Endothelial cell of umbilical vein (primary cell): ENCODE measurements around the gene CRY1. TPM values are rescaled to one million over a fixed set of nuclear protein-coding genes. Genes with fewer than 3 reads are reported as not detected.

Source experiments
- BruUV-seq: library from RNA; stranded (reverse); fragments of 400-500 nt; replicated peaks from 2 replicates; lab custom pipeline; 2021; lab: Mats Ljungman, UMichigan
- CTCF ChIA-PET: fragments of 300-600, 350-600 bp; sonication (Branson Sonifier 250); formaldehyde crosslinking; loops from one replicate; lab custom pipeline; 2021; ENCODE audit warnings: antibody characterized with exemption, inconsistent platforms; lab: Charles Lee
- POLR2A ChIA-PET: fragments of 300-600, 350-600 bp; sonication (Branson Sonifier 250); formaldehyde crosslinking; loops from one replicate; lab custom pipeline; 2021; ENCODE audit warnings: antibody characterized with exemption, inconsistent platforms; lab: Charles Lee
- DNase-seq: peaks from one replicate; pipeline ENCODE4 v3.0.0-alpha.2; 2011; ENCODE audit warnings: low read depth, low spot score
- FAIRE-seq: peaks from 2 replicates; lab custom pipeline; 2011; peaks lifted over from hg19 to GRCh38; lab: Jason Lieb, UNC
- H2AFZ ChIP-seq: 2 replicates; pipeline ENCODE4 v1.6.0; 2012; ENCODE audit warnings: low read depth, low read length, control low read depth, inconsistent platforms
- H3K27ac ChIP-seq: 2 replicates; pipeline ENCODE4 v1.5.1; 2011; ENCODE audit warnings: low read depth, mild to moderate bottlenecking, control low read depth, low read length, moderate library complexity; ENCODE audit not compliant: insufficient read depth
- H3K27me3 ChIP-seq, 2 experiments: 2 replicates each; pipeline versions ENCODE4 v1.6.0 to v1.6.1; 2011; ENCODE audit warnings: low read length in 2 of 2, mixed read lengths in 1 of 2; ENCODE audit not compliant: control insufficient read depth in 2 of 2, insufficient read depth in 2 of 2
- H3K36me3 ChIP-seq, 2 experiments: 2 replicates in 1 of 2; 3 replicates in 1 of 2; pipeline ENCODE4 v1.5.1; 2011; ENCODE audit warnings: low read length in 2 of 2, mild to moderate bottlenecking in 1 of 2, moderate library complexity in 1 of 2; ENCODE audit not compliant: control insufficient read depth in 2 of 2, insufficient read depth in 2 of 2; ENCODE audit errors: extremely low read depth in 1 of 2
- H3K4me1 ChIP-seq: 3 replicates; pipeline ENCODE4 v1.5.1; 2011; ENCODE audit warnings: mild to moderate bottlenecking, low read length; ENCODE audit not compliant: control insufficient read depth, insufficient read depth; ENCODE audit errors: extremely low read depth
- H3K4me2 ChIP-seq: 2 replicates; pipeline ENCODE4 v1.6.1; 2011; ENCODE audit warnings: low read length, control low read depth, mixed read lengths; ENCODE audit not compliant: insufficient read depth
- H3K4me3 ChIP-seq, 3 experiments: fragments of 200-600 bp in 1 of 3; sonication (generic), shearing (Covaris generic) in 1 of 3; replicated peaks in 1 of 3; 2 replicates each; pipeline ENCODE4 v1.5.1; 2011 to 2016; ENCODE audit warnings: control low read depth in 3 of 3, low read length in 3 of 3, mild to moderate bottlenecking in 2 of 3, inconsistent platforms in 1 of 3, low read depth in 1 of 3, moderate library complexity in 1 of 3; ENCODE audit not compliant: insufficient read depth in 1 of 3
- H3K79me2 ChIP-seq: 2 replicates; pipeline ENCODE4 v1.6.0; 2012; ENCODE audit warnings: low read length, inconsistent platforms; ENCODE audit not compliant: control insufficient read depth, insufficient read depth
- H3K9ac ChIP-seq: replicated peaks from 2 replicates; pipeline ENCODE3; 2011; ENCODE audit warnings: low read length, control low read depth; ENCODE audit not compliant: insufficient read depth; ENCODE audit errors: extremely low read depth
- H3K9me1 ChIP-seq: replicated peaks from 3 replicates; pipeline ENCODE4 v1.6.0; 2011; ENCODE audit warnings: mild to moderate bottlenecking, low read length; ENCODE audit not compliant: control insufficient read depth, insufficient read depth; ENCODE audit errors: extremely low read depth
- H3K9me3 ChIP-seq: replicated peaks from 2 replicates; pipeline ENCODE4 v1.5.1; 2012; ENCODE audit warnings: low read length, inconsistent platforms; ENCODE audit not compliant: control insufficient read depth, insufficient read depth
- H4K20me1 ChIP-seq: replicated peaks from 2 replicates; pipeline ENCODE3; 2011; ENCODE audit warnings: mild to moderate bottlenecking, low read length; ENCODE audit not compliant: control insufficient read depth, insufficient read depth; ENCODE audit errors: extremely low read depth
- CTCF ChIP-seq, 2 donors: IDR thresholded peaks; 1 replicate in 1 of 2; 2 replicates in 1 of 2; pipeline ENCODE4 v1.5.1; 2011; ENCODE audit warnings: low read length in 2 of 2, mild to moderate bottlenecking in 2 of 2, moderate library complexity in 2 of 2, control low read depth in 1 of 2, inconsistent platforms in 1 of 2, low read depth in 1 of 2; ENCODE audit not compliant: insufficient read depth in 1 of 2; ENCODE audit errors: extremely low read depth in 1 of 2
- EZH2 ChIP-seq: IDR thresholded peaks from 2 replicates; pipeline ENCODE4 v1.6.1; 2012; ENCODE audit warnings: borderline replicate concordance, low read depth, mild to moderate bottlenecking, moderate library complexity, low read length, inconsistent platforms; ENCODE audit not compliant: severe bottlenecking
- FOS ChIP-seq: IDR thresholded peaks from 2 replicates; pipeline ENCODE4 v1.6.1; 2011; ENCODE audit warnings: mild to moderate bottlenecking, low read length, moderate library complexity, borderline replicate concordance; ENCODE audit not compliant: insufficient read depth
- GATA2 ChIP-seq: IDR thresholded peaks from 2 replicates; pipeline ENCODE4 v1.7.0; 2011; ENCODE audit warnings: low read depth, mild to moderate bottlenecking, moderate library complexity, mixed read lengths, low read length; ENCODE audit not compliant: insufficient read length, insufficient read depth
- JUN ChIP-seq: IDR thresholded peaks from 2 replicates; pipeline ENCODE4 v1.6.1; 2011; ENCODE audit warnings: borderline replicate concordance, low read depth; ENCODE audit not compliant: insufficient read length, insufficient read depth
- MAX ChIP-seq: IDR thresholded peaks from 2 replicates; pipeline ENCODE4 v1.6.1; 2011; ENCODE audit not compliant: insufficient read depth, insufficient read length
- MYC ChIP-seq: IDR thresholded peaks from one replicate; pipeline ENCODE4 v1.6.1; 2011; ENCODE audit warnings: mild to moderate bottlenecking, low read depth, low read length
- POLR2A ChIP-seq: IDR thresholded peaks from 2 replicates; pipeline ENCODE4 v1.6.1; 2012; ENCODE audit warnings: low read depth, mild to moderate bottlenecking, control low read depth, low read length
- POLR2AphosphoS5 ChIP-seq: IDR thresholded peaks from 2 replicates; pipeline ENCODE4 v1.6.1; 2012; ENCODE audit warnings: low read depth, mild to moderate bottlenecking, control low read depth, low read length, moderate library complexity; ENCODE audit not compliant: insufficient read depth
- dilution Hi-C: fragments of 300-500 bp; cut with MboI; formaldehyde crosslinking; loops from one replicate; pipeline ENCODE4 v1.15.0; 2019; ENCODE audit warnings: low sequenced_read_pairs; ENCODE audit not compliant: extremely low pct_ligation_motif_present
- intact Hi-C: fragments of 100-400 bp; cut with micrococcal nuclease; formaldehyde crosslinking; loops from one replicate; pipeline ENCODE4 v1.10.0; 2022
- polyA plus RNA-seq, 4 experiments: library from polyadenylated mRNA; depleted of rRNA in 3 of 4; stranded (reverse) in 3 of 4; unstranded in 1 of 4; fragments of >200 nt; gene quantifications; 2 replicates each; pipeline versions ENCODE4 v1.2.1 to v1.2.3, GENCODE V29; 2011 to 2012; ENCODE audit warnings: missing spikeins in 1 of 4
- total RNA-seq: library from RNA; stranded (reverse); gene quantifications from 2 replicates; pipeline ENCODE4 v1.2.3, GENCODE V29; 2021

CRY1 gene
- total and polyA plus RNA-seq, 2 donors (not counting 3 experiments of a cell fraction or from before 2014, with no cell fraction given): 11.4 to 21.0 TPM

GRCh38 chr12:107103516-107103915 lies 10.2 kb upstream of the CRY1 start:
- peaks cover 3% of the 10 kb centered on the region for H3K4me1 ChIP-seq
- no peaks in the 10 kb centered on the region for H4K20me1 ChIP-seq
- ChIA-PET POLR2A (no interaction called here), CTCF (interaction anchor here (1.7 to 4.0 kb wide), 3 partner anchors 12 to 504 kb away, joined by 6 to 109 read pairs (median 6); partner anchors contain the start of gene CRY1)
- no peaks in the 10 kb centered on the region for H3K9me3 ChIP-seq
- intact Hi-C loops (no loop called here), dilution Hi-C loops (no loop called here)
- H3K27ac ChIP-seq: no peak overlapping the region
- H3K9ac ChIP-seq: no peak overlapping the region
- FAIRE-seq (no peak), DNase-seq (no peak)
- no peaks in the 10 kb centered on the region for H3K9me1 ChIP-seq
- H3K79me2 ChIP-seq: no peaks in the 10 kb centered on the region
- H3K27me3 ChIP-seq: peaks cover 8 to 17% of the 10 kb centered on the region in 2 experiments
- H3K4me3 ChIP-seq: no peak overlapping the region
- no peak for TF ChIP-seq FOS
- TF ChIP-seq EZH2: no peak
- TF ChIP-seq CTCF (IDR thresholded peaks at IDR 0.05; ENCODE audit: extremely low read depth in 1 of 2, insufficient read depth in 1 of 2, low read depth in 1 of 2, low read length in 2 of 2): no peak
- no peak for TF ChIP-seq JUN
- TF ChIP-seq GATA2: no peak
- no peak for TF ChIP-seq MYC
- TF ChIP-seq POLR2AphosphoS5: no peak
- no peak for TF ChIP-seq MAX
- TF ChIP-seq POLR2A: no peak
- no peak overlapping the region for H3K4me2 ChIP-seq
- no TSS peak for BruUV-seq
- no peaks in the 10 kb centered on the region for H3K36me3 ChIP-seq
- no peak overlapping the region for H2AFZ ChIP-seq
